GM12873 (cell line): ENCODE results near the gene MOG.

Experiments used
- CTCF ChIP-seq: IDR thresholded peaks from 2 replicates; pipeline ENCODE4 v1.5.1; 2012; ENCODE audit warnings: low read depth, mild to moderate bottlenecking, moderate library complexity, low read length, control low read depth; ENCODE audit not compliant: insufficient read depth; ENCODE audit errors: missing control alignments

The MOG gene

GRCh38 chr6:29673161-29673560 lies 16.3 kb downstream of the MOG start:
- no peak for TF ChIP-seq CTCF

- TF ChIP-seq CTCF: no peak
Measured at GRCh38 chr6:29674008-29674407, 17.1 kb downstream of the MOG start.

- TF ChIP-seq CTCF: no peak
Measured at GRCh38 chr6:29675561-29675960, 18.7 kb downstream of the MOG start.

GRCh38 chr6:29676981-29677601 lies 20.2 kb downstream of the MOG start:
- TF ChIP-seq CTCF: no peak

- TF ChIP-seq CTCF: no peak
Measured at GRCh38 chr6:29678114-29678513, 21.2 kb downstream of the MOG start.

- no peak for TF ChIP-seq CTCF
Measured at GRCh38 chr6:29679962-29680361, 23.1 kb downstream of the MOG start.

GRCh38 chr6:29680416-29680815 lies 23.5 kb downstream of the MOG start:
- no peak for TF ChIP-seq CTCF
